GM23338 (cell line): ENCODE data around the gene C12orf56. TPM values are rescaled to one million over a fixed set of nuclear protein-coding genes. Genes with fewer than 3 reads are reported as not detected.
"Not testable (repeated sequence)": the region's sequence is repeated elsewhere in the genome, so short reads cannot be mapped to it uniquely, and the experiment has no call there.

ENCODE experiments used
- ATAC-seq: fragments of 200-7000 bp; cut with Tn5 transposase; 3 replicates; pipeline ENCODE4 v1.9.1; 2020
- DNase-seq: peaks from one replicate; pipeline ENCODE4 v3.0.0-alpha.2; 2015; ENCODE audit warnings: low spot score
- H2AFZ ChIP-seq: fragments of 200-600 bp; sonication (generic); 2 replicates; pipeline ENCODE4 v1.8.0; 2016; ENCODE audit warnings: antibody characterized with exemption, mild to moderate bottlenecking, moderate library complexity
- H3F3A ChIP-seq: fragments of 200-600 bp; sonication (generic); replicated peaks from 2 replicates; pipeline ENCODE4 v1.8.0; 2017; ENCODE audit warnings: antibody characterized with exemption, mixed run types, low read depth
- H3K27ac ChIP-seq: fragments of 200-600 bp; sonication (generic); 2 replicates; pipeline ENCODE4 v1.6.1; 2016; ENCODE audit warnings: low read depth
- H3K27me3 ChIP-seq: fragments of 200-600 bp; sonication (generic); 2 replicates; pipeline ENCODE4 v1.8.0; 2016; ENCODE audit warnings: mild to moderate bottlenecking, mixed run types, moderate library complexity; ENCODE audit not compliant: insufficient read depth
- H3K36me3 ChIP-seq: fragments of 200-600 bp; sonication (generic); 2 replicates; pipeline ENCODE4 v1.8.0; 2016; ENCODE audit warnings: mild to moderate bottlenecking; ENCODE audit not compliant: insufficient read depth
- H3K4me1 ChIP-seq: fragments of 200-600 bp; sonication (generic); 2 replicates; pipeline ENCODE4 v1.8.0; 2016; ENCODE audit warnings: mild to moderate bottlenecking, moderate library complexity; ENCODE audit not compliant: insufficient read depth
- H3K4me2 ChIP-seq: fragments of 200-600 bp; sonication (generic); 2 replicates; pipeline ENCODE4 v1.7.1; 2017; ENCODE audit warnings: mixed run types
- H3K4me3 ChIP-seq: fragments of 200-600 bp; sonication (generic); 2 replicates; pipeline ENCODE4 v1.6.1; 2016; ENCODE audit warnings: mixed run types
- H3K79me2 ChIP-seq: fragments of 200-600 bp; sonication (generic); replicated peaks from 2 replicates; pipeline ENCODE4 v1.8.0; 2017; ENCODE audit warnings: mild to moderate bottlenecking; ENCODE audit not compliant: insufficient read depth
- H3K9me2 ChIP-seq: fragments of 200-600 bp; sonication (generic); 2 replicates; pipeline ENCODE4 v1.8.0; 2017; ENCODE audit not compliant: insufficient read depth
- H4K20me1 ChIP-seq: fragments of 200-600 bp; sonication (generic); replicated peaks from 2 replicates; pipeline ENCODE4 v1.8.0; 2017; ENCODE audit warnings: mild to moderate bottlenecking; ENCODE audit not compliant: insufficient read depth
- H3K27ac Mint-ChIP-seq: 2 replicates; pipeline ENCODE4 v1.8.0; 2020; ENCODE audit warnings: inconsistent platforms, mild to moderate bottlenecking, moderate library complexity, mixed read lengths
- H3K27me3 Mint-ChIP-seq: 3 replicates; pipeline ENCODE4 v1.8.0; 2022; ENCODE audit warnings: low read depth, mild to moderate bottlenecking, moderate library complexity, mixed read lengths, inconsistent platforms; ENCODE audit not compliant: insufficient read depth, poor library complexity
- H3K36me3 Mint-ChIP-seq: 3 replicates; pipeline ENCODE4 v1.8.0; 2021; ENCODE audit warnings: low read depth, mild to moderate bottlenecking, inconsistent platforms, moderate library complexity, mixed read lengths
- H3K4me1 Mint-ChIP-seq: 3 replicates; pipeline ENCODE4 v1.8.0; 2020; ENCODE audit warnings: mild to moderate bottlenecking, inconsistent platforms, mixed read lengths
- H3K4me3 Mint-ChIP-seq: 3 replicates; pipeline ENCODE4 v1.8.0; 2021; ENCODE audit warnings: moderate library complexity, mild to moderate bottlenecking, inconsistent platforms, mixed read lengths
- H3K9me3 Mint-ChIP-seq: 3 replicates; pipeline ENCODE4 v1.8.0; 2020; ENCODE audit warnings: moderate library complexity, mild to moderate bottlenecking, inconsistent platforms, mixed read lengths
- CREB1 ChIP-seq: fragments of 250-450 bp; sonication (Bioruptor Pico); IDR thresholded peaks from 2 replicates; pipeline ENCODE4 v1.5.0; 2020; ENCODE audit warnings: low read depth, mild to moderate bottlenecking, moderate library complexity
- CTCF ChIP-seq, 2 experiments: fragments of 200-600 bp in 1 of 2; sonication (generic) in 1 of 2; conservative IDR thresholded peaks; 2 replicates each; pipeline versions ENCODE4 v1.5.1 to v1.6.1; 2016 to 2017; ENCODE audit warnings: antibody characterized with exemption in 2 of 2, low read depth in 2 of 2, mild to moderate bottlenecking in 2 of 2, moderate library complexity in 1 of 2
- EZH2phosphoT487 ChIP-seq: fragments of 200-600 bp; sonication (generic); IDR thresholded peaks from one replicate; pipeline ENCODE4 v1.8.1; 2018; ENCODE audit warnings: antibody characterized with exemption; ENCODE audit not compliant: unreplicated experiment
- JUNB ChIP-seq: IDR thresholded peaks from one replicate; pipeline ENCODE4 v1.6.1; 2016; ENCODE audit warnings: antibody characterized with exemption; ENCODE audit not compliant: unreplicated experiment
- POLR2AphosphoS5 ChIP-seq: IDR thresholded peaks from 2 replicates; pipeline ENCODE4 v1.6.1; 2016; ENCODE audit warnings: antibody characterized with exemption, low read depth
- REST ChIP-seq: IDR thresholded peaks from one replicate; pipeline ENCODE4 v1.6.1; 2018; ENCODE audit warnings: antibody characterized with exemption; ENCODE audit not compliant: unreplicated experiment
- STAT1 ChIP-seq: IDR thresholded peaks from one replicate; pipeline ENCODE4 v1.6.1; 2016; ENCODE audit warnings: antibody characterized with exemption; ENCODE audit not compliant: unreplicated experiment
- ZNF114 ChIP-seq: fragments of 250-450 bp; sonication (Bioruptor Pico); IDR thresholded peaks from 2 replicates; pipeline ENCODE4 v1.5.0; 2020; ENCODE audit warnings: mild to moderate bottlenecking, moderate library complexity
- polyA plus RNA-seq: library from polyadenylated mRNA; unstranded; fragments of >200 nt; fragmentation: Nextera tagmentation; extraction: Ambion mirVana; gene quantifications from 2 replicates; pipeline ENCODE4 v1.2.1, GENCODE V29; 2016
- total RNA-seq: library from RNA; depleted of rRNA; stranded (reverse); fragments of >200 nt; shearing (Covaris generic); gene quantifications from 2 replicates; pipeline ENCODE4 v1.2.3, GENCODE V29; 2014

C12orf56 gene
- total and polyA plus RNA-seq, 2 experiments from 2014 or later = 6.4 to 9.3 TPM

GRCh38 chr12:64320611-64321010 is 69.9 kb downstream of the C12orf56 start:
- no peak overlapping the region; the same call in 1 of the 2 replicates for H3K4me3 ChIP-seq
- no peaks in the 10 kb centered on the region for H3K27me3 ChIP-seq
- no peaks in the 10 kb centered on the region for H3F3A ChIP-seq
- H4K20me1 ChIP-seq = no peaks in the 10 kb centered on the region
- no peaks in the 10 kb centered on the region for H3K79me2 ChIP-seq
- peak; percentile 18 for DNase-seq
- no peak overlapping the region for H3K27ac Mint-ChIP-seq
- H3K4me1 Mint-ChIP-seq = peaks cover 32% of the 10 kb centered on the region
- peaks cover 2% of the 10 kb centered on the region for H3K27me3 Mint-ChIP-seq
- TF ChIP-seq CREB1 (no peak), JUNB (no peak), POLR2AphosphoS5 (no peak)
- peak overlapping the region; percentile 53; the same call in 1 of the 2 replicates for H3K27ac ChIP-seq
- no peak overlapping the region for H2AFZ ChIP-seq
- peaks cover 15% of the 10 kb centered on the region; the same call in 2 of the 3 replicates for H3K36me3 Mint-ChIP-seq
- peak overlapping the region; percentile 5 for H3K4me2 ChIP-seq
- H3K9me2 ChIP-seq = no peaks in the 10 kb centered on the region
- no peaks in the 10 kb centered on the region for H3K36me3 ChIP-seq
- H3K4me3 Mint-ChIP-seq = no peak overlapping the region
- peaks cover 9% of the 10 kb centered on the region; the same call in 2 of the 3 replicates for H3K9me3 Mint-ChIP-seq
- no peak for ATAC-seq
- peaks cover 19% of the 10 kb centered on the region for H3K4me1 ChIP-seq

GRCh38 chr12:64319540-64320225 is 70.9 kb downstream of the C12orf56 start:
- not testable (repeated sequence) for H3K27me3 Mint-ChIP-seq, H2AFZ ChIP-seq, H3K36me3 ChIP-seq, H3K4me3 Mint-ChIP-seq, H3K4me2 ChIP-seq, H3K9me2 ChIP-seq, H3K9me3 Mint-ChIP-seq, H3K4me3 ChIP-seq, H3F3A ChIP-seq, ATAC-seq, H3K27me3 ChIP-seq, H4K20me1 ChIP-seq, H3K79me2 ChIP-seq
- Mint-ChIP-seq H3K36me3 (peaks cover 15% of the 10 kb centered on the region; the same call in 2 of the 3 replicates), H3K4me1 (peaks cover 32% of the 10 kb centered on the region), H3K27ac (peak overlapping the region; percentile 84; the same call in 1 of the 2 replicates)
- DNase-seq = peak; percentile 5
- Histone ChIP-seq H3K4me1 (peaks cover 19% of the 10 kb centered on the region), H3K27ac (peak overlapping the region; percentile 82)

- no peaks in the 10 kb centered on the region for H3K27me3 ChIP-seq
- no peaks in the 10 kb centered on the region for H3K36me3 ChIP-seq
- ATAC-seq (peak; percentile 90), DNase-seq (peak; percentile 84)
- H3K4me3 ChIP-seq = no peak overlapping the region
- no peaks in the 10 kb centered on the region for H3K79me2 ChIP-seq
- H3K9me2 ChIP-seq = no peaks in the 10 kb centered on the region
- peak overlapping the region; percentile 82 for H3K27ac ChIP-seq
- H3K4me2 ChIP-seq = no peak overlapping the region
- no peaks in the 10 kb centered on the region for H3F3A ChIP-seq
- Mint-ChIP-seq H3K27me3 (peaks cover 2% of the 10 kb centered on the region), H3K4me1 (peaks cover 29% of the 10 kb centered on the region), H3K27ac (peak overlapping the region; percentile 96), H3K9me3 (peaks cover 9% of the 10 kb centered on the region; the same call in 2 of the 3 replicates), H3K36me3 (peaks cover 15% of the 10 kb centered on the region; the same call in 2 of the 3 replicates), H3K4me3 (peak overlapping the region; percentile 12; the same call in 1 of the 3 replicates)
- H3K4me1 ChIP-seq = peaks cover 19% of the 10 kb centered on the region
- no peaks in the 10 kb centered on the region for H4K20me1 ChIP-seq
- H2AFZ ChIP-seq = no peak overlapping the region
- TF ChIP-seq JUNB = no peak
- no peak for TF ChIP-seq STAT1
- no peak for TF ChIP-seq EZH2phosphoT487
- no peak for TF ChIP-seq POLR2AphosphoS5
- peak; percentile 46 to 77 for TF ChIP-seq CTCF (conservative IDR thresholded peaks at IDR 0.05; ENCODE audit: low read depth in 2 of 2)
- no peak for TF ChIP-seq REST
- TF ChIP-seq ZNF114 (CRISPR knock-in tag) = no peak
Measured at GRCh38 chr12:64318605-64319004, 72.0 kb downstream of the C12orf56 start.
